Measurements from ENCODE around the gene SMCHD1. TPM values are rescaled to one million over a fixed set of nuclear protein-coding genes. Genes with fewer than 3 reads are reported as not detected.
"Not testable (repeated sequence)": the region's sequence is repeated elsewhere in the genome, so short reads cannot be mapped to it uniquely, and the experiment has no call there.

SMCHD1 gene
- polyA plus RNA-seq, 4 donors, result 11.2 to 37.7 (median 14.3) TPM

GRCh38 chr18:2848247-2849246, 193.0 kb downstream of the SMCHD1 start:
- Histone ChIP-seq H3K27me3 (ENCODE audit: control insufficient read depth in 3 of 3, insufficient read depth in 3 of 3, low read length in 3 of 3) (peaks cover 4 to 67% (median 7%) of the 10 kb centered on the region in 3 donors), H3K4me3 (ENCODE audit: low read depth in 1 of 3, low read length in 3 of 3) (peak overlapping the region in 1 of 3 donors; percentile 24), H3K27ac (ENCODE audit: low read depth in 1 of 3, low read length in 2 of 3) (peak overlapping the region in 1 of 3 donors; percentile 21)

DNA sequence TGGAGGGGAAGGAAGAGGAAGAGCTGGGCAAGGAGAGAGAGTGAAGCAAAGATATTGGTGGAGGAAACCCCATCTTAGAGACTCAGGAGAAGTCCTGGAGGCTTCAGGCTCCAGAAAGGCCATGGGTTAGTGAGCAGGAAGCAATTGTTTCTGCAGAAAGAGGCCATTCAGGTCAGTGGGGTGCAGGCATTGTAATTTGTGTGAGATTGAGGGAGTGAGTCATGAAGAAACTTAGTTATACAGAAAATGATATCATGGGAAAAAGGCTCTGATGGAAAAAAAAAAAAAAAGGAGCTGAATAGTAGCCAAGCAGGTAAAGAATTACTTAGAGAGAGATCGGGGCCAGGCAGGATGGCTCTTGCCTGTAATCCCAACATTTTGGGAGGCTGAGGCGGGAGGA, 195.3 kb downstream of the SMCHD1 start:
- Histone ChIP-seq H3K9me3 (ENCODE audit: control insufficient read depth in 2 of 2, insufficient read depth in 1 of 2, low read depth in 1 of 2, low read length in 1 of 2) (no peaks in the 10 kb centered on the region), H3K27me3 (ENCODE audit: control insufficient read depth in 3 of 3, insufficient read depth in 3 of 3, low read length in 3 of 3) (peaks cover 4 to 47% (median 7%) of the 10 kb centered on the region in 3 donors), H3K4me3 (ENCODE audit: low read depth in 1 of 3, low read length in 3 of 3) (no peak overlapping the region), H3K4me1 (ENCODE audit: control insufficient read depth in 3 of 3, insufficient read depth in 2 of 3, low read depth in 1 of 3, low read length in 2 of 3) (peaks cover 0 to 9% (median 5%) of the 10 kb centered on the region in 3 donors), H3K27ac (ENCODE audit: low read depth in 1 of 3, low read length in 2 of 3) (no peak overlapping the region), H3K36me3 (ENCODE audit: control insufficient read depth in 3 of 3, insufficient read depth in 2 of 3, low read depth in 1 of 3, low read length in 3 of 3) (no peaks in the 10 kb centered on the region)
- no peak for DNase-seq
- FAIRE-seq, result no peak
- WGBS, 3 donors, result 86 to 90% (median 86%) methylated on average over 2 of the region's 2 CpGs

More at GRCh38 chr18:2848247-2849246, 193.0 kb downstream of the SMCHD1 start:
- H3K4me1 ChIP-seq (ENCODE audit: control insufficient read depth in 3 of 3, insufficient read depth in 2 of 3, low read depth in 1 of 3, low read length in 2 of 3), result peaks cover 0 to 9% (median 5%) of the 10 kb centered on the region in 3 donors
- no peaks in the 10 kb centered on the region for H3K36me3 ChIP-seq (ENCODE audit: control insufficient read depth in 3 of 3, insufficient read depth in 2 of 3, low read depth in 1 of 3, low read length in 3 of 3)
- WGBS, 3 donors, result 21 to 28% (median 25%) methylated on average over 17 of the region's 17 CpGs
- DNase-seq (no peak), FAIRE-seq (no peak)
- H3K9me3 ChIP-seq (ENCODE audit: control insufficient read depth in 2 of 2, insufficient read depth in 1 of 2, low read depth in 1 of 2, low read length in 1 of 2), result no peaks in the 10 kb centered on the region

GRCh38 chr18:2851771-2852170, 196.2 kb downstream of the SMCHD1 start:
- H3K36me3 ChIP-seq (ENCODE audit: control insufficient read depth in 3 of 3, insufficient read depth in 2 of 3, low read depth in 1 of 3, low read length in 3 of 3), result no peaks in the 10 kb centered on the region
- no peak for DNase-seq
- H3K4me3 ChIP-seq (ENCODE audit: low read depth in 1 of 3, low read length in 3 of 3), result no peak overlapping the region
- no peak for FAIRE-seq
- H3K27me3 ChIP-seq (ENCODE audit: control insufficient read depth in 3 of 3, insufficient read depth in 3 of 3, low read length in 3 of 3), result peaks cover 2 to 38% (median 6%) of the 10 kb centered on the region in 3 donors
- no peak overlapping the region for H3K27ac ChIP-seq (ENCODE audit: low read depth in 1 of 3, low read length in 2 of 3)
- H3K9me3 ChIP-seq (ENCODE audit: control insufficient read depth in 2 of 2, insufficient read depth in 1 of 2, low read depth in 1 of 2, low read length in 1 of 2), result no peaks in the 10 kb centered on the region
- WGBS, 3 donors, result 90 to 92% (median 92%) methylated on average over 8 of the region's 8 CpGs
- peaks cover 0 to 9% (median 0%) of the 10 kb centered on the region in 3 donors for H3K4me1 ChIP-seq (ENCODE audit: control insufficient read depth in 3 of 3, insufficient read depth in 2 of 3, low read depth in 1 of 3, low read length in 2 of 3)

- not testable (repeated sequence) for H3K36me3 ChIP-seq (ENCODE audit: control insufficient read depth in 3 of 3, insufficient read depth in 2 of 3, low read depth in 1 of 3, low read length in 3 of 3); H3K27ac ChIP-seq (ENCODE audit: low read depth in 1 of 3, low read length in 2 of 3); H3K9me3 ChIP-seq (ENCODE audit: control insufficient read depth in 2 of 2, insufficient read depth in 1 of 2, low read depth in 1 of 2, low read length in 1 of 2); FAIRE-seq; DNase-seq; H3K4me3 ChIP-seq (ENCODE audit: low read depth in 1 of 3, low read length in 3 of 3); H3K4me1 ChIP-seq (ENCODE audit: control insufficient read depth in 3 of 3, insufficient read depth in 2 of 3, low read depth in 1 of 3, low read length in 2 of 3)
- peaks cover 0 to 33% (median 2%) of the 10 kb centered on the region in 3 donors for H3K27me3 ChIP-seq (ENCODE audit: control insufficient read depth in 3 of 3, insufficient read depth in 3 of 3, low read length in 3 of 3)
- 78 to 91% (median 87%) methylated on average over 12 of the region's 12 CpGs for WGBS, 3 donors
Measured at GRCh38 chr18:2852460-2852859, 196.9 kb downstream of the SMCHD1 start.

DNA sequence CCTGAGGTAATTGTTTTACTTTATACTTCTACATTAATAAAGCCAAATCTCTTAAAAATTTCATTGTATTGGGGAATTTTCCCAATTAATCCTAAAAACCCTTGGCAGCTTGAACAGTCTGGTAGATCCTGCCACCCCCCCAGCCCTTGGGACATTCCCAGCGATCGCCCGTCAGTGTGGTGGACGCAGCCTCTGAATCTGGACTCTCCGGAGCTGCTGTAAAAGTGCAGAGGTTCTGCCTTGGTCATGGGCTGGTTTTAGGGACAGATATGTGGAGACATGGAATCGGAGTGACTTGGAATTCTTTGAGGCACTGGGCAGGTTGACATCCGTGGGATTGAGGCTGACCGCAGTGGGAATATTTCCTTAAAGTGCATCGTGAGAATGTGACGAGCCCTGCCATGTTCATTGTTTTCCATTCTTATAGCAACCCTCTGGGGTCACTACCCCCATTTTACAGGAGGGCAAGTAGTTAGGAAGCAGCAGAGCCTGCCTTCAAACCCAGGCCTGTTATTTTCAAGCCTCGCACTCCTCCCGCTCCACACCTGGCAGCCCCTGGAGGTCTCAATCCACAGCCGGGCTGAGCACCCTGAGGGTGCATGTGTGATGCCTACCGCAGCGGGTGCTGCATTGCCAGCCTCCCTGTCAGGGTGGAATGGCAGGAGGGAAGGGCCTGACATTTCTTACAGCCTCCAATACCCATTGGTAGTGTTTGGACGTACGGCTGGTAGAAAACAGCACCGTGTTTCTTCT, 197.8 kb downstream of the SMCHD1 start:
- FAIRE-seq, result no peak
- no peak for DNase-seq
- Histone ChIP-seq H3K4me3 (ENCODE audit: low read depth in 1 of 3, low read length in 3 of 3) (no peak overlapping the region), H3K27me3 (ENCODE audit: control insufficient read depth in 3 of 3, insufficient read depth in 3 of 3, low read length in 3 of 3) (peaks cover 0 to 28% (median 2%) of the 10 kb centered on the region in 3 donors), H3K9me3 (ENCODE audit: control insufficient read depth in 2 of 2, insufficient read depth in 1 of 2, low read depth in 1 of 2, low read length in 1 of 2) (no peaks in the 10 kb centered on the region), H3K36me3 (ENCODE audit: control insufficient read depth in 3 of 3, insufficient read depth in 2 of 3, low read depth in 1 of 3, low read length in 3 of 3) (no peaks in the 10 kb centered on the region), H3K27ac (ENCODE audit: low read depth in 1 of 3, low read length in 2 of 3) (no peak overlapping the region), H3K4me1 (ENCODE audit: control insufficient read depth in 3 of 3, insufficient read depth in 2 of 3, low read depth in 1 of 3, low read length in 2 of 3) (no peaks in the 10 kb centered on the region)
- 88 to 92% (median 88%) methylated on average over 18 of the region's 18 CpGs for WGBS, 3 donors

DNA sequence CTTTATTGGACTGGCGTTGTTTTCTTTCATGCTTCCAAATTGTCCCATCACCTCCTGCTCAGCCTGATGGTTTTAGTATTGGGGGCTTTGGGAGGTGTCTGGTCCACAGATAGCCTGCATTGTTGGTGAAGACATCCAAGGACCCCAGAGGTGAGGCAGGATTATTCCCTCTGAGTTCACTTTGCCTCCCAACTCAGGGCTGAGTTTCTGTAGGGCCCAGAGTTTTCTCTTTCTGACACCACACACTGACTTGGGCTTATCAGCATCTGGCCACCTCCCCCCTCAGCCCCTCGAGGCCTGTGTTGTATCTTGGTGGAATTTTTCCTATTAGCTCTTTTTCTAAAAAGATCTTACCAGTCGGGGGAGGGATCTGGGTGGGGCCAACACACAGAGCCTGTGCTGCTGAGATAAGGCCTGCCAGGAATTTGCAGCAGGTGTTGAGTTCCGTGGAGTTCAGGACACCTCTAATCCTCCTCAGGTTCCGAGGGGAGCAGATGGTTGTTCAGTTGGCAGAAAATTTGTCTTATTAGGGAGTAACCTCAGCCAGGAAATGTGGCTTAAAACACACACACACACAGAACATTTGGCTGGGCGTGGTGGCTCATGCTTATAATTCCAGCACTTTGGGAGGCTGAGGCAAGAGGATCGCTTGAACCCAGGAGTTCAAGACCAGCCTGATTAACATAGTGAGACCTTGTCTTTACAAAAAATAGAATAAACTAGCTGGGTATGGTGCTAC, 198.6 kb downstream of the SMCHD1 start:
- Histone ChIP-seq H3K36me3 (ENCODE audit: control insufficient read depth in 3 of 3, insufficient read depth in 2 of 3, low read depth in 1 of 3, low read length in 3 of 3) (no peaks in the 10 kb centered on the region), H3K9me3 (ENCODE audit: control insufficient read depth in 2 of 2, insufficient read depth in 1 of 2, low read depth in 1 of 2, low read length in 1 of 2) (no peaks in the 10 kb centered on the region), H3K27ac (ENCODE audit: low read depth in 1 of 3, low read length in 2 of 3) (no peak overlapping the region), H3K4me3 (ENCODE audit: low read depth in 1 of 3, low read length in 3 of 3) (no peak overlapping the region), H3K27me3 (ENCODE audit: control insufficient read depth in 3 of 3, insufficient read depth in 3 of 3, low read length in 3 of 3) (peaks cover 0 to 20% (median 0%) of the 10 kb centered on the region in 3 donors), H3K4me1 (ENCODE audit: control insufficient read depth in 3 of 3, insufficient read depth in 2 of 3, low read depth in 1 of 3, low read length in 2 of 3) (no peaks in the 10 kb centered on the region)
- DNase-seq, result no peak
- FAIRE-seq, result no peak
- WGBS, 3 donors, result 30 to 55% (median 44%) methylated on average over 7 of the region's 7 CpGs
